ENCODE data around the gene SAP130.

Gene SAP130

DNA sequence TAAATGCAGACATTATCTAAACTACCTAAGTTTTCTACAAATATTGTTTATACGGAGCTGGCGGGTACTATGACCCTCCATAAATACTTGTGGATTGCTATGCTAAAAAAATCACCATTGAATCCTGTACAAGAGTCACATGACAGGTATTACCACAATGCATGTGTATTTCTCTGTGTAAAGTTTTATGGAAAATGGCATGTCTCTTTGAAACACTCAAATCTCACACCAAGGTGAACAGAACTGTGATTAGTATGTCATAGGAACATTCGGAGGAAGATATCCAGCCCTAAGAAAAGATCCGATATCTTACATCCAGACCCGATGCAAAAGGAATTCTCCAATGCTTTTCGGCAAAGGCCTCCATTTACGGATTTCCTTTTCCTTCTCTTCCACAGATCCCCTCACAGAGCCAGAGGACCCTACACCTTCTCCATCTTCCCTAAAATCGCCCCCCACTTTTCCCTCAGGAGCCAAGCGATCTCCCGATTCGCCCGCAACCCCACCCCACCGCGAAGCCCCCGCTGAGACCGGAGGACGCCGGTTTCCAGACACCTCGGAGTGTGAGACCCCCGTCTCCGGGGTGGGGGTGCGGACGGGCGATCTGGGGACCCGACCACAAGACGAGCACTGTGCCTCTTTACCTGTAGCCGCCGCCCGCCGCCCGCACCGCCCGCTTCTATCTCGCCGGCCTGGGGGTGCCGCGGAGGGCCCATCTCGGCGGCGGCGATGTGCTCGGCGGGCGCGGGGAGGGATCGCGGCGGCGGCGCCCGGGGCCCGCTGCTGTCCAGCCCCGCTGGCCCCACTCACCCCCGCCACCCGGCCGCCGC is 1.2 kb downstream of the SAP130 start:
- no peak for DNase-seq (ENCODE audit: low spot score)

DNA sequence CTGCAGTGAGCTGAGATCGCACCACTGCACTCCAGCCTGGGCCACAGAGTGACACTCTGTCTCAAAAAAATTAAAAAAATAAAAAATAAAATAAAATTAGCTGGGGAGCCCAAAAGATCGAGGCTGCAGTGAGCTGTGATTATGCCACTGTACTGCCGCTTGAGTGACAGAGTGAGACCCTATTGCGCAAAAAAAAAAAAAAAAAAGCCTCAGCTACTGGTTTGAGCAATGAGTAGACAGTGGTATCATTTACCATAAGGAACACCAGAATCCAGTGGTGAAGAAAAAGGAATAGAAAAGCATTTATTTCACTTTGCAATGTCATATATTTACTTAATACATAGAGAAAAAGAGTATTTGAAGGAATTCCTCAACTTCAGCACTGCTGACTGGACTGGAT is 3.0 kb downstream of the SAP130 start:
- DNase-seq (ENCODE audit: low spot score): no peak

DNA sequence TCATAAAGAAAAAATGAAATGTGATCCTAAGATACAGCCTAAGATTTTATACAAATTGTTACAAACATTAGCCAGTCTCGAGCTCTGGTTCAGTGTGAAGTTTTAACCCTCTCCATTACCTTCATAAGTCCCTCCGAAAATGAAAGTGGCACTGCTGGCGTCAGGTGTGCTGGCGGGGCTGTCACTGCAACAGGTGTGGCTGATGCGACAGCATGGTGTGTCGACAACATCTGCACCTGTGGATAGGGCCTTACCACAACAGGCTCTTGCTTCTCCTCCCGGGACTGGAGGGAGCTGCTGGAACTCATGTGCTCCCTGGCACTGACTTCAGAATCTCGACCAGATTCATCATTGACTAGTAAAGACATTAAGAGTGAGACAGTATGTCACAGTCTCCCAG is 10.3 kb downstream of the SAP130 start:
- no peak for DNase-seq (ENCODE audit: low spot score)

DNA sequence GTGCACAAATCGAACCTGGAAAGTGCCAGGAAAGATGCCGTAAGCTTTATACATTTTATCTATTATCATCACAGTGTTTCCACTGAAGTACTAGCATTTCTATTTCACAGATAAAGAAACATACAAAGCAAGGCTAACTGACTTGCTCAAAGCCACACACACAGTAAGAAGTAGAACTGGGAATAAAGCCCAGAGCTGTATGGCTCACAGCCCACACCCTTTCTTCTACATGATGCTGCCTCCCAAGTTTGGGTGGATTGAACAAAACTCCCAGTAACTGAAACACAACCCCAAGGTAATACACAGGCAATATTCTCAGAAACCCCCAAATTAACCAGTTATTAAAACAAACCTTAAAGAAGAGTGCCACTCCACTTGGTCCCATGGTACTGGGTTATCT is 11.2 kb downstream of the SAP130 start:
- DNase-seq (ENCODE audit: low spot score): no peak

DNA sequence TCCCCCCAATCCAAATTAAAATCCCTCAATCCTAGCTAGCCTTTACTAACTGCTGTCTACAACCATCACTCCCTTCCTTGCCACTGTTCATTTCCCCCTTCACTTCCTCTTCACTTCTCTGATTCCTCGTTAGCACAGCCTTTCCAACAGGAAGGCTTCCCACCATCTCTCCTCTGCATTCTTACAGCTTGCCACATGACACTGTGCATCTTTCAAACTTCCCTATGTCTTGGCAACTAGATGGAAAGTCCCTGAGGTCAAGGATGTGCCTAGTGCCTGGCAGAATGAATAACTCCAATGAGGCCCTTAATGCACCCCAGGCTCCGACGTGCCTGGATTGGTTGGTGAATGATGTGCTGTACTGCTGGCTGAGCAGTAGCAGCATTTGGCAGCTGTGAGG is 15.2 kb downstream of the SAP130 start:
- no peak for DNase-seq (ENCODE audit: low spot score)

DNA sequence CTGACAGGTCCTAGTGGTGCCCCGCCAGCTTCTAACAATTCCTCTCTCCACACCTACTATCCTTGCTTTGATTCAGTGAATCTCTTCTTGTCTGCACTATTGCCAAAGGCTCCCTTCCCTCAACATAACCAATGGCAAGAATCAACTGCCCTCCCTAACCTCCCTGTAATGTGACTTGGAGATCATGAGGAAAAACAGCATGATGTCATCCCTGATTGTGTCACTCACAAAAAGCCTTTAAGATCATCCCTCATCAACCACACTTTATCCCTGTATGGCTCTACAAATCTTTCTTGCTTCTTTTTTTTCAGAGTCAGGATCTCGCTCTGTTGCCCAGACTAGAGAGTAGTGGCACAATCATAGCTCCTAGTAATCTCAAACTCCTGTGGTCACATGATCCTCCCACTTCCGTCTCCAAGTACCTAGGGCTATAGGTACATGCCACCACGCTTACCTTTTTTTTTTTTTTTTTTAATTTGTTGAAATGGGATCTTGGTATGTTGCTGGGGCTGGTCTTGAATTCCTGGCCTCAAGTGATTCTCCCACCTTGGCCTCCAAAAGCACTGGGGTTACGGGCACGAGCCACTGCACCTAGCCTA is 19.7 kb downstream of the SAP130 start:
- DNase-seq (ENCODE audit: low spot score): no peak

DNA sequence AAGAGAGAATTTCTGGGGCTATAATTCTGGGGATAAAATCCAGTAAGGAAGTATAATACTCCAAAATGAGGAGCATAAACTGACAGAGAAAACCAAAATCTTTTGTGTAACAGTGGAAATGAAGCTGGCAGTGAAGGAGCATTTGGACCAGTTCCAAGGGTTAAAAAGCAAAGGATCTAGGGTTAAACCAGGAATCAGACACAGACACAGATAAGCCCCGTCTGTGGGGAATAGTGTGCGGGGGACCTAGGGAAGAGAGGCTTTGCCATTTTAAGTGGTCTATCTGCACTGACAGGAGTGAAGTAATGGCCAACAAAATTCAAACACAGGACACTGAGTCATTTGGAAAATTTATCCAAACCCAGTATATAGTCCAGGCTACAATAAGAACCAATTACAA is 23.4 kb downstream of the SAP130 start:
- no peak for DNase-seq (ENCODE audit: low spot score)

GRCh38 chr2:128003463-128003862 is 24.4 kb downstream of the SAP130 start:
- no peak for DNase-seq (ENCODE audit: low spot score)

DNA sequence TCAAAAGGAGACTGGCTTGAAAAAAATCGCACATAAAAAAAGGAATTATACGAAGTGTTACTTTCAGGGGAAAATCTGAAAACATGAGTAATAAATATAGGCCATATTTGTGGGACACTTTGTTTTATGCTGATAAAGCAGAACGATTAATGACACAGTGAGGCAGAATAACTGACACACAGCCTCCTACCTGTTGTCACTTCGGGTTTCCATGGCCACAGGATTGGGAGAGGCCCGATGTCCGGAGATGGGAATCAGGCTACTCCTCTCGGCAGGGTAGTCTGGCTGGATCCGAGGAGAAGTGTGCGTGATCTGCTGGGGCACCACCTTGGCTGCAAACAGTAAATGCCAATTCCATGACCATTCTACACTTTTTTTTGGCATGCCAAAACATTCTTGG is 31.7 kb downstream of the SAP130 start:
- no peak for DNase-seq (ENCODE audit: low spot score)

DNA sequence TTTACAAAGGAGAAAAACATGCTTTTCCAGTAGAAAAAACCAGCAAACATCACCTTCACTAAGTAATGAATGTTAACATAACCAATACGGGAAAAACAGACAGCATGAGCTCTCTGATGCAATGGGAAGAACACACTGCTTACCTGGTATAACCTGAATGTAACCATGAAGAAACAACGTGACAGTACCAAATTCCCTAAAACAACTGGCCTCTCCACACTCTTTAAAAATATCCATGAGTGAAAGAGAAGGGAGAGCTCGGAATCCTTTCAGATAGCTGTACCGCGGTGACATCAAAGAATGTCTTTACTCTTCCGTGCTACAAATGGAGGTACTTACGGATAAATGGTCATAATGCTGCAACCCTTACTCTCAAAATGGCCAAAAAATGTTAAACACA is 32.1 kb downstream of the SAP130 start:
- DNase-seq (ENCODE audit: low spot score): no peak

GRCh38 chr2:127993659-127994058 is 34.2 kb downstream of the SAP130 start:
- no peak for DNase-seq (ENCODE audit: low spot score)

GRCh38 chr2:127991742-127992141 is 36.1 kb downstream of the SAP130 start:
- no peak for DNase-seq (ENCODE audit: low spot score)

DNA sequence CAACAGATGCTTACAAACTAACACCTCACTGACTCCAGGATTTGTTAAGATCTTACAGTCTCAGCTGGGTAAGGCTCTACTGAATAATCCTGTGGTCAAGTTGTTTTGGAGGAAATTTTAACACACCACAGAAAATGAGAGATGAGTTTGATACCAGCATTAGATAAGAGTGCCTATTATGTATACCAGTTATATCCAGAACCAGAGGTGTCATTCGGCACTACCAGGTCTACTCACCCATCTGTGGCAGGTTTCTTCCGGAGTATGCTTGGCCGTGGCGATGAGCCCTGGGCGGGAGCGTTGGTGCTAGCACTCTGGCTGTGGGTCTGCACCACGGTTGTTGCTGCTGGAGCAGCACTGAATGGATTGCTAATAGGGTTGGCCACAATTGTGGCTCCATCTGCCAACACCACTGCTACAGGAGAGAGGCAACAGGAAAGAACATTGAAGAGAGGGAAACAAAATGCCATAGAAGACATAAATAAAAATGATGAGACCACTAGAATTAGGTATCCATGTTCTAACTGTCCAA is 41.2 kb downstream of the SAP130 start:
- DNase-seq (ENCODE audit: low spot score): no peak

GRCh38 chr2:127985735-127986134 is 42.1 kb downstream of the SAP130 start:
- no peak for DNase-seq (ENCODE audit: low spot score)

DNA sequence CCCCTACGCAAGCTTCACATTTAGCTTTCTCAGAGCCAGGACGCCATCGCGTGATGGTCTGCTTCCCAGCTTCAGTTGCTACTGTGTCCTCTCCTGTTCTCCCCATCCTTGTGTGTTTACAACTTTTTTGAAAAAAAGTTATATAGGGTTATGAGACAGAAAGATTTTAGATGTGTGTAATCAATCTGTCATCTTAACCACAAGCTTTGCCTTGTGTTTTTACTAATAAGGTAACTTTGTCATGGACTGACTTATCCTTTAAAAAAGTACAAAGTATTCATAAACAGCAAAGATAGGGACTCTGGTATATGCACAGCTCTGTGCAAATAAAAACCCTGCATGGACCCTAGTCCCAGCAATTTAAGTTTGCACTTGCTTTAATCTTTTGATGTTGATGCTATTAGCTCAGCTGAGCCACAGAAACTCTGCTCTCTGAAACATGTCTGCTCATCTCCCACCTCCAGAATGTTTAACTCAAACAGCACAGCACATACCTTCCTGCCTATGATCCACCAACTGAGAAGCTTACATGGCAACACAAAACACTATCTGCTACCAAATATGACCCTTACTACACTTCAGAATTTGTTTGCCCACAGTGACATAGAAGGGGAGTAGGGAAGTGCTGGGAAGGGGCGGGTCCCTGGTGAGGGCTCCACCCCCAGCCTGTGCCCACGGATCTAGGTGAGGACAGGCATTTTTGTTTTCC is 42.7 kb downstream of the SAP130 start:
- no peak for DNase-seq (ENCODE audit: low spot score)

GRCh38 chr2:127984551-127984950 is 43.3 kb downstream of the SAP130 start:
- no peak for DNase-seq (ENCODE audit: low spot score)

- no peak for DNase-seq (ENCODE audit: low spot score)
Measured at GRCh38 chr2:127969446-127969845, 58.4 kb downstream of the SAP130 start.

GRCh38 chr2:127968610-127969339 is 59.1 kb downstream of the SAP130 start:
- DNase-seq (ENCODE audit: low spot score): no peak

GRCh38 chr2:127961729-127962128 is 66.1 kb downstream of the SAP130 start:
- no peak for DNase-seq (ENCODE audit: low spot score)

GRCh38 chr2:127957240-127957639 is 70.6 kb downstream of the SAP130 start:
- no peak for DNase-seq (ENCODE audit: low spot score)

DNA sequence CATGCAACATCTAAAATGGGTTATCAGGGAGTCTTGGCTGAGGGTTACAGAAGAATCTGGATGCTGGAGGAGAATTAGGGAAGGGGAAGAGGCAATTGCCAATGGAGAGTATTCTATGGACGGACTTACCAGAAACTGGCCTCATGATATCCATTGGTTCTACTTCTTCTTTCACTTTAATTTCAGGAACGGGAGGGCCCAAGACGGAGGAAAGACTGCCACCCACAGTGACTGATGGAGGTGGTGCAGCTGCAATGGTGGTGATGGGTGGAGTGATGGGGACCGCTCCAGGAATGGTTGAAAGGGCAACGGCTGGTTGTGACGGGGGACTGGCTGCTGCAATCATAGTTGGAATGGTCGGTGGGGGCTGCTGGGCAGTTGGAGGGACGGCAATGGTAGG is 73.0 kb downstream of the SAP130 start:
- no peak for DNase-seq (ENCODE audit: low spot score)

DNA sequence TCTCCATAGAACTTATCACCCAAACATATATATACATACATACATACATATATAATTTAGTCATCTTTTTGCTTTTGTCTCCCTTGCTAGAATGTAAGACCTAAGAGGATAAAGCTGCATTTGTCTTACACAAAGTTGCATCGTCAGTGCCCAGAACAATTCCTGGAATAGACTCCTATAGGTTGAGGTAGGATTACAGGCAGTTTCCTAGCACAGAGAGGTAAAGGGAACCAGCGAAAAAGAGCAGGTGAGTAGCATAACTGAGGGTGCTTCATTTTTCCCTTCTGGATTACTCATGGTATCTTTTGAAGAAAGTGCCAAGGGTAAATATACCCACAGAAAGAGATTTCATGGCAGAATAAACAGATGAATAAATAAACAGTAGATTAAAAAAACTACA is 74.0 kb downstream of the SAP130 start:
- no peak for DNase-seq (ENCODE audit: low spot score)

Data from GM03348 (cell line).